NCI-H146 (cell line): ENCODE data around the gene SLC25A21.
"Not testable (repeated sequence)": the region's sequence is repeated elsewhere in the genome, so short reads cannot be mapped to it uniquely, and the experiment has no call there.

Experiments
- DNase-seq: peaks from one replicate; lab custom pipeline; 2025; lab: John Stamatoyannopoulos, UW

SLC25A21 gene

DNA sequence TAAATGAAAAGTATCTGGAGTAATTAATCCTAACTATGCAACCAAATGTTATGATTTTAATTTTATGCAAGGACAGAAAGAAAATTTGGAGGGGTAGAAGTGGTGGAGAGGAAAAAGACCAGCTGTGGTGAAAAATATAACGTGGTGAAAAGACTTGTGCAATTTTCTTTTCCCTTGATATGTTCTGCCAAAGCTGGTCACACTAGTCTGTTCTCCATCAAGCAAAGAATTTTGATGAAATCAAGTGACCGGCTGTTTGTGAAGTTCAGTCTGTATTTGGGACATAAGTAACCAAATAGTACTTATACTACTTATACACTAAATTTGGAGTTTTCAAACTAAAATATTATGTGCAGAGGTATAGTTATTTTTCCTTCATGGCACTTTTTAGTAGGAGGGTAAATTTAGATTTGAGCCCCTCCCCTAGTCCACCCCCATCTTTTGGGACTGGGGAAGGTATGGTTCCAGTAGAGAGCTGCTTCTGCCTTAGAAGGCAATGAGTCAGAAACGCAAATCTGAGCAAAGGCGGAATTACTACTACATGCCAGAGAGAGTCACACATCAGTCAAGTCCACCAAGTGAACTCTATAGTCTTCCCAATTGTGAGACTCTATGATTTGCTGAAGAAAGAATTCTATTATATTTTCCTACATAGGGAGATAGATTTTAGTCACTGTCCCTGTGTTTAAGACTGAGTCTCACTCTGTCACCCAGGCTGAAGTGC lies 229.7 kb downstream of the SLC25A21 start:
- no peak for DNase-seq

DNA sequence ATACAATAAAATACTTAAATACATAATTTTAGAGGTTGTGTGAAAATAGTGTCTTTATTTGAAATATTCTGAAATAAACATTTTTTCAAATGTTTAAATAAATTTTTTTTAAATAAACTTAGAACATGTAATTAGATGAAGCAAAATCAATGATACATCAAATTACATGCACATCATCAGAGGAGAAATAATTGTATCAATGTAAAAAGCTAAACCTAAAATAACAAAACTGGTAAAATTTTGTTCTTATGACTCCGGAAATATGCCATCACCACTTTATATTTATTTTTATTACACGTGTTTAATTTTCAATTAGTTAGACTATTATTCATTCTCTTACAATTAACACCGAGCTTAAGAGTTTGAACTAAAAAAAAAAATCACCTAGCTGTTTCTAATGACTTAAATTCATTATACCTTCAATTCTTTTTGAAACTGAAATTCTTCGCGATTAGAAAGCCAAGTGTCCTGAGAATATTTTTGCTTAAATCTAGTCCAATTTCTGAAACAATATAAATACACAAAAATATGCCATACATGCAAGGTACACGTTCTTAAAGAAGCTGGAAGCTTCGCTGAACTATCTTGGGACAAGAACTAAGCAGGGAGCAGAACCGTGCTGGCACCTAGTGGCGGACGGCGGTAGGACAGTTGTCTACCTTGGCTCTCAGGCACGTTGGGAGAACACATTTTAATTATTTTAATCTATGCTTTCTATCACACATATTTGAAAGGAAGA lies 230.5 kb downstream of the SLC25A21 start:
- DNase-seq: peak; percentile 53

DNA sequence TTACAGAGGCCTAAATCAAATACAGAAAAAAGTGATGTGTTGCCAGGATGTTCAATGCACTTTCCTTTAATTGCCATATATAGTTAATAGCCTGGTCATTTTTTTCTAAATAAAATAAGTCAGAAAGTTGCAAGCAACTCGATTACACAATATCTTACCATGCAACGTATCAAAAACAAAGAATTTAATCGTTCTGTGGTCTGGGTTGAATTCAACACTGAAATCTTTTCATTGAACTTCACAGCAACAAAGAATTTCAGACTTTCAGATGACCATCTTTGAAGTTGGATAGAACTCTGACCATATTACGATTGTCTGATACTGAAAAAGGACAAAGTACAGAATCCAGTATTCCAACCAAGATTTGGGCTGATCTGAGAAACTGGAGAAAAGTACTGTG lies 231.9 kb downstream of the SLC25A21 start:
- DNase-seq: no peak

DNA sequence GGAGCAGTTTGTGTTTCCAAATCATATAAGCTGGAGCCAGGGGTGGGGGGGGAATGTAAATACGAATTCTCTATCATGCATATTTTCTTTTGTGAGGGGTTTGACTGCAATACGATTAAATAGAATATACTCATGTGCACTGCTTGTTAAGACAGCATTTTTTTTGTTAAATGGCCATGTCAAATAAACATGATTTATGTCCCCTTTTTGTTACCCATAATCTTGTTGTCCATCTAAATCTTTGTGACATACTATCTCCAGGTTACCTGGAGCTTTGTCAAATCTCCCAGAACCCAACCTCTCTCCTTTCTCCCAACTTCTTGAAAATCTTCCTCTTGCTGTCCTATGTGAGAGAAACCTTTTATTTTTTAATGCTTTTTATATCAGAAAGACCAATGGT lies 233.1 kb downstream of the SLC25A21 start:
- DNase-seq: no peak

DNA sequence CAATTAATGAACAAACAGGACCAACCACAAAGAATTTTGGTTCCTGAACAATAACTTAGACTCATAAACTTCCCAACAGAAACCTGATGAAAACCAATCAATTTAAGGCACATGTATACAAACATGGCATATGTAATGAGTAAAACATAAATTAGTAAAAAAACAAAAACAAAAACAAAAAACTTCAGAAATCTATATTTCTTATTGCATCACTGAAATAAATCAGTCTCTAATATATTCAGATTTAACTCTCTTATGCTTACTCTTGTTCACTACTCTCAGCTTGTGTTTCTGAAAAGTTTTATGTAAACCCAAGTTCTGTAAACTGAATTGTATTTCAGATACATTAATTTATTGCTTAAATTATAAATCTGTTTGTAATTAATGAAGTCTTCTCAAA lies 233.7 kb downstream of the SLC25A21 start:
- no peak for DNase-seq

DNA sequence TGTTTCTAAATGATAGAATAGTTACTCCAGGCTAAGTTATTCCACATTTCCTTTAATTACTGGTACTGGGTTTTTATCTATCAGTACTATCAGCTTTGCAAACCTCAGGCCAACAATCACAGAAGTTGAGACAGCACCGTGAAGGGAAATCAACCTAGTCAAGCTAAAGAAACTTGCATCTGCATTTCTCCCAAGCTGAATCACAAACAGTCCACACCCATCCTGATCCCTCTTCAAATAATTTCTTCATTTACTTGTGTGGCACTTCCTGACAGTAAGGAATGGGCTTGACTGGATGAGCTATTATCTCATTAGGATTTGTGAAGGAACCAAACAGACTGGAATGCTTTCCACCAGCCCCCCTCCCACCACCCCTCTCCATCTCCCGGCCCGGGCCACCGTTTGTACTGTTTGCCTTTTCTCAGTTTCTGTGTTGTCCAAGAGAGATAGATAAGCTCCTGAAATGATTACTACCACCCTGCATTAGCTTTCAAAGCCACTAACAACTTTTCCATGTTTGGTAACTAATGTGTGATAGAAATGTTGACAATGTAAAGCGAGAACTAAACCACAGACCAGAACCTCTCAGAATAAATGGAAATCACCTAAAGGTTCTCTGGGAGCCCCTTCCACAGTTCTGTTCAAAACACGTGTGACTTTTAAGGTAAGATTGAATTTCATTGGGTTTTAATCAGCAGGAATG lies 236.3 kb downstream of the SLC25A21 start:
- no peak for DNase-seq

DNA sequence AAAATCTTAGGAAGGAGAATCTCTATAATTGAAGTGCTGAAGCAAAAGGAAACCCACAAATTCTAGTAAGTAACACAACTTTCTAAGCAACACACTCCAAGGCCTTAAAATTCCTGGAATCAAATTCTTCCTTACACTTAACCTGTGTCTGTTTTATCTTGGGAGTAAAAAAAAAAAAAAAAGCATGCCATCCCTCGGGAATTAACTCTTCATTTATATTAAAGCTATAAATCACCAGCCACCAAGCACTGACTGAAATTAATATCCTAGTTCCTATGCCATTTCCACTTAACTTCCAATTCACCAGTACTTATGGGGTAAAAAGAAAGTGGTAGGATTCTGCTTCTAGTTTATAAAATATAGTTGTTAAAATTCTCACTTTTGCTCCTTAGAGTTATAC lies 238.1 kb downstream of the SLC25A21 start:
- no peak for DNase-seq

DNA sequence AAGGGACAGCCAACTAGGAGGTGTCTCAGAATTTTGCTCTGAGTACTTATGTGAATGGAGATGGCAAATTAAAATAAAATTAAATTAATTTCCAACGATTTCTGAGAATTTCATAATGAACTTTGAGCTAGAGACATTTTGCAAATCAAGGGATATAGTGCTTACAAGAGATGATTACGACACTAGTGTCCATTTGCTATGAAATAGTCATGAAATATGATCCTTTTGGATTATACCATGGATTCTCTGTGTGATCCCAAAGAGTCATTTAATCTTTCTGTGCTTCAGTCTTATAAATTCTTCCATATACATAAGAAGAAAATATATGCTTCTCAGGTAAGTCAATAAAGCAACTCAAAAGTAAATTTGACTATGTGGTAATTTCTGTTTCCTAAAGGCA lies 240.6 kb downstream of the SLC25A21 start:
- DNase-seq: no peak

DNA sequence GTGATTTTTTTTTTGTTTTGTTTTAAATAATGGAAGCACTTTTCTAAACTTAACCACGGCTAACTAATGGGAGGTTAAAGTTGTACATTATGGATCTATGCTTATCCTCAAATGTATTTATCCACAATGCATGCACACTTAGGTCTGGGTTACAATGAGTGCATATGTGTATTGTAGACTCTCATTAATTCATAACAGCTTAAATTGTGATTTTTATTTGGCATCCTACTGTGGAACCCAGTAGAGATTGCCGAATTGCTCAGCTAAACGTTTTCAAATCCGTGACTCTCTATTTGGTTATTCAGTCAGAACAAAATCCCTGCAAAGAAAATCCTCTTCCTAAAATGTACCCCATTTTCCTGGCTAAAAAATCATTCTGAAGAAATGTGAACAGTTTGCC lies 244.0 kb downstream of the SLC25A21 start:
- DNase-seq: no peak

DNA sequence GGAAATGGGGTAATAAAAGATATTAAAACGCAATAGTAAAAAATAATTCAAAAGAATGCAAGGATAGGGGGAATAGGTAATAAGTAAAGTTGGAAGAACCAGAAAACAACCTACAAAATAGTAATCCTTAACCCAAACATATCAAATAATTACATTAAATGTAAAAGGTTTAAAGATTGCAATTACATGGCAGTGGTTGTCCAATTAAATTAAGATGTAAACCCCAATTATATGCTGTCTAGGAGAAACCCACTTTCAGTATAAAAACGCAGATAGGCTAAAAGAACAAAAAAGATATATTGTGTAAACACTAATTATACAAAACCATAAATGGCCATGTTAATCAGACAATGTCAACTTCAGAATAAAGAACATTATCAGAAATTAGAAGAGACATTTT lies 247.3 kb downstream of the SLC25A21 start:
- DNase-seq: no peak

DNA sequence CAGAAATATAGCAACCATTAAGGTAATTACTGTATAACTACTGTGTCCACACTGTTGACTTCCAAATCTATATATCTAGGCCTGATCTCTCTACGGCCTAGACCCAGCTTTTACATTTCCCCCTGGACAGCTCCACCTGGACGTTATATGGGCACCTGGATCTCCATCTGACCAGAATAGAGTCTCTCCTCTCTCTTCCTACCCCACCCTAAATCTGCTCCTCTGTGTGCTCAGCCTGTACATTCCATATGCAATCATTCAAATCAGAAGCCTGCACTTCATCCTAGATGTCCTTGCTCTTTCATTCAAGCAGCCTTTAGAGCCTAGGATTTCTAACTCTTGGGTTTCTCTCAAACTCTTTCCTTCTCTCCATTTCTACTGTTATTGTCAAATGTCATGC lies 255.7 kb downstream of the SLC25A21 start:
- peak; percentile 78 for DNase-seq

DNA sequence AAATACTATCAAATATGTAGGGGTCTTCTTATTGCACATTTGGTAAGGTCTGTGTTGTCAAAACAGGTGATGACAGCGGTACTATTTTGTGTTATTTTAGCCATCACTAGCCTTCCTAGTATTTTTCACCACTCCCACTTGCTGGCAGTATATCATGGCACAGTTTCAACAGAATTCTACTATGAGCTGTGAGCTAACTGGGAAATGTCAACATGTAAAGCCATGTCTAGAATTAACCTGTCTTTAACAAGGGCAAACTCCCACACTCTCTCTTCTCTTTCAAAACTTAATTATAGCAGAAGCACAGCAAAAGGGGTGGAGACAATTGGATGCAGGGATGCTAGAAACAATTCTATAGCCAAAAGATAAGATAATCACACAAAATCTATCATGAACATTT lies 257.3 kb downstream of the SLC25A21 start:
- peak; percentile 52 for DNase-seq

DNA sequence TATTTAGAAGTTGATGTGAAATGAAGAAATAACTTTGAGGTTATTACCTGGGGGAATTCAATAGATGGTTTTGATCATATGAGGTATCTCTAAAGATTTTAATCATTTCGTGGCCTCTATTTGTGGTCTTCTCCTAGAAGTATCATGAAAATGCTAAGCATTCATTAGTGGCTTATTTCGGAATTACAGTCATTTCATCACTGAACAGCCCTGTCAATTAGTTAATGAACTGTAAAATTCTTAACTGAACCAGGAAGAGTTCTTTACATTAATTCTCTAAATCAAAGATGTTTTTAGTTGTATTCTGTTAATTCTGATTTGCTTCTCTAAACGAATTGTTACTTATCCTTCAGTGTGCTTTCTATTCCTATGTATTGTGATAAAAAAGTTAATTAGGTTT lies 261.8 kb downstream of the SLC25A21 start:
- no peak for DNase-seq

DNA sequence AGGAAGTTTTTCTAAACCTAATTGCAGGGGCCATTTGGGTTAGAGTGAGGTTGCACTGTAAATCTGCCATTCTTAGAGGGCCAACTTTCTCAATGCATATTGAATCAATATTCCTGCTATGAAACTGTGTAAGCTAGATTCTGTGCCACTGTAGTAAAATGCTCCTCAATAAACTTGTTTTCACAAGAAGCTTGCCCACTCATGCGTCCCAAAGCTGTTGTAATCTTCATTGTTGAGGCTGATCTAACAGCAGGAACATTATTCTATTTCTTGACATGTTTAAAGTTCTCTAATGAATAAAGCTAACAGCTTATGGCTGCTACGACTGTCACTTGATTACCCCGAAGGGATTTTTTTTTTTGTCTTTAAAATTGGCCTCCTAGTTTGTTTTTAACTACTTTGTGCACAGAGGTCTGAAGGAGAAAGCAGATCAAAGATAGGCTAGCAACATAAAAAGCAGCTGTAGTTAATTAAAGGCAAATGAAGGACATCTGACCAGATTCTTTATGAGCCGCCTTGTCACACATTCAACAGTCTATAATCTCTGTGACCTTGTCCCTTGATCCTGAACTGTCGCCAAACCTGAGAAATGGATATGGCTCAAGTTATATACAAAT lies 267.0 kb downstream of the SLC25A21 start:
- peak; percentile 46 for DNase-seq

DNA sequence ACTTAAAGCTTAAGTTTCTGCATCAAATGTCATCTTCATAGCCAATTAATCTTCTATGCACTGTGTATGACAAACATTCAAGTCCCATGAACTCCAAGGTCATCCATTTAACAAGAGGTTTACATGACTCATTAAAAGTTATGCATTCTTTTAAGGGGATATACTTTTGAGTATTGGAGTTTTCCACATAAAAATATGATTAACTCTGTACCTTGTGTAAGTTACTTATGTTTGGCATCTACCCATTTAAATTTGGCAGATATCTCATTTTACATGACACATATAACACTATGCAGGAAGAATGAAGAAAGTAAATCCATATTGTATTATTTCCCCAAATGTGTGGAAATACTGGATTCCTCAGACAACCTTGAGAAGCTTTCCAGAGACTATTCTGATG lies 270.5 kb downstream of the SLC25A21 start:
- DNase-seq: no peak

DNA sequence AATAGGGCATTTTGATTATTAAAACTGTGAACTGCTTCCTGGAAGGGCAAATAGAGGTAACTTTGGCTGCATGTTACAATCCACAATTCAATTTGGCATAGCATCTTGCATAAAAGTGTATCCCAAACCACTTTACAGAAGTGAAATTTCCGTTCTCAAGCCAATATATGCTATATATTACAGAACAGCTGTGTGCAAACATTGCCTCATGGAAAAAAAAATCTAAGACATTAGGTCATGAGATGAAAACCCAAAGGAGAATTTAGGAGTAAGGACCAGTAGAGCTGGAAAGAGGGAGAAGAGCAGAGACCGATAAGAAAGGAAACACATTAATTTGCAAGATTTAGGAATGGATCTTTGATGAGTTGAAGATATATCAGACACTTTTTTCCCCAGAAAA lies 271.6 kb downstream of the SLC25A21 start:
- DNase-seq: no peak

DNA sequence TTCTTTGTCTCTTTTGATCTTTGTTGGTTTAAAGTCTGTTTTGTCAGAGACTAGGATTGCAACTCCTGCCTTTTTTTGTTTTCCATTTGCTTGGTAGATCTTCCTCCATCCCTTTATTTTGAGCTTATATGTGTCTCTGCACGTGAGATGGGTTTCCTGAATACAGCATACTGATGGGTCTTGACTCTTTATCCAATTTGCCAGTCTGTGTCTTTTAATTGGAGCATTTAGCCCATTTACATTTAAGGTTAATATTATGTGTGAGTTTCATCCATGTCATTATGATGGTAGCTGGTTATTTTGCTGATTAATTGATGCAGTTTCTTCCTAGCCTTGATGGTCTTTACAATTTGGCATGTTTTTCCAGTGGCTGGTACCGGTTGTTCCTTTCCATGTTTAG lies 276.1 kb downstream of the SLC25A21 start:
- not testable (repeated sequence) for DNase-seq

DNA sequence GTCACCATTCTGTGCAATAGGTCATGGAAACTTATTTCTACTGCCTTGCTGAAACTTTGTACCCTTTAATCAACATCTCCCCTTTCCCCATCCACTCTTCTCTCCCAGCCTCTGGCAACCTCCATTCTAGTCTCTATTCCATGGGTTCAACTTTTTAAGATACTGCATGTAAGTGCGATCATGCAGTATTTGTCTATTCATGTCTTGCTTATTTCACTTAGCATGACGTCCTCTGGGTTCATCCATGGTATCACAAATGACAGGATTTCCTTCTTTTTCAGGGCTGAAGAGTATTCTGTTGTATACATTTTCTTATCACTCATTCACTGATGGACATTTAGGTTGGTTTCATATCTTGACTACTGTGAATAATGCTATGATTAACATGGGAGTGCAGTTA lies 288.4 kb downstream of the SLC25A21 start:
- no peak for DNase-seq

DNA sequence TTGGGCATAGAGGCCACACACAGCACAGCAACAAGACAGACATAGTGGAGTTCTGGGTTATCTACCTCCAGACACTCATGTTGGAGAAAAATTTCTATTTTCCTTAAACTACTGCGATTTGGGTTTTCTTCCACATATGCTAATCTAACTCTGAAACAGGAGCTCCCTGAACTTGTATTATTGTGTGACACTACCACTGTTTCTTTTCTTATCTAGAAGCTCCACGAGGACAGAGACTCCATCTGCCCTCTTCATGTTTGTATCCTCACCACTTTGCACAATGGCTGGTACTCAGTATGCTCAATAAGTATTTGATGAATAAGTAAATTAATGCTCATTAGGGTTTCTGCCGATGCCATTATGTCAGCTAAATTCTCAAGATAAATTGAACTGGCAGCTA lies 292.1 kb downstream of the SLC25A21 start:
- peak; percentile 32 for DNase-seq

DNA sequence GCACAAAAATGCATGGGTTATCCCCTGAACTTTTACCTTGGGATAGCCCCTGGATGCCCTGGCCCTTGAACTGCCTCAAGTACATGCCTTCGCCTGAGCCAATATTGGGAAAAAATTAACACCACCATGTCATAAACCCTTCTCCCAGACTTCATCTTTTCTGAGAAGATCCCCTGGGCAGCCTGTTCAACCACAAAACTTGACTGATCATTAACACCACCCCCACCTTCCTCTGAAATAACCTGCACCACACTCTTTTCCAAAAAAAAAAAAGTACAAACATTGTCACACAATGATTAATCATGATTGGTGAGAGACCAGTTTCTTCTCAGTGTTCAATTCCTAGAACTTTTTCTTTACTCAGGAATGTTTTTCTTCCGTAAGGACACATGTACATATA lies 292.8 kb downstream of the SLC25A21 start:
- DNase-seq: no peak

DNA sequence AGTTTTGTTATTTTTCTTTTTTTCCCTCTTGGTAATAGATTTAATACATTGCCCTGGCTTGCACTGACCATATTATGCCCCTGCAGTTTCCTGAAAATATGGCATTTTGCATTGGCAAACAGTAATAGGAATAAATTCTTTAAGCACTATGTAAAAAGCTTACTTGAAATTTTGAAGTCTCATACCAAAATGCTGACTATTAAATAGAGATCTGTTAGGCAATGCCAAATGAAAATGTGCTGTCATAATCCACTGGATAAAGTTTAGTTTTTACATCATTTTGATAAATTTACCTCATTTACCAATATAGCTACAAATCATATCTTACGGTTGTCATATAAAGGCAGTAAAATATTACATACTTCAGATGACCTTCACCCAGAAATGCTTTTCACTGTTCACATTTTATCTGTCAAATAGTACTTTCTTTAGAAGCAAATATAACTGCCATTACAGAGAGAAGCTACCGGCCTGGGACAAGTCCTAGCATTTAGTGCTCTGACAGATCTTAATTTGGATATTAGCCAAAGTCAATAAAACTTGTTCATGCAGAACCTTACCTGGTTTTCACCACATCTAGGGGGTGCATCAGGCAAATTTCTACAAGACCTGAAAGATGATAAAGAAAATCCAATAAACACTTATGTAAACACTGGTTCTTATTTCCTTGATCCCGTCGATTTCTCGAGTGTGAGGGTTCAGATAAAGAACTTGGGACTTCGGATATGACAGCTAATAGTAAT lies 297.8 kb downstream of the SLC25A21 start:
- DNase-seq: peak; percentile 24

DNA sequence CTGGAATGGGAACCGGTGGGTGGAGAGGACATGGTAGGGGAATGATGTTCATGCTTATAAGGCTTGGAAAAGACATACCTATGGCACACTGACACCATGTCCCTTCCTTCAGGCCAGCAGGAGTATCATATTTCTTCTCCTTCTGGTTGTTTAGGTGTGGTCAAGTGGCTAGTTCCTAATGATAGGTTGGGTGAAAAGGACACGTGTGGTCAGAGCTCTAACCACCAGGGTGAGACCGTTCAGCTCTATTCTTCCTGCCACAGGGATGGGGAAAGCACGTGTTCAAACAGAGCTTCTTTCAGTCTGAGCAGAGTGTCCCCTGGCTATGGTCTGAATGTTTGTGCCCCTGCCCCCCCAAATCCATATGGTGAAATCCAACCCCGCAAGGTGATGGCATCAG lies 301.6 kb downstream of the SLC25A21 start:
- DNase-seq: peak; percentile 13
